Adrenal gland (tissue), 12 donors: ENCODE results near the gene PTPRQ. TPM values are rescaled to one million over a fixed set of nuclear protein-coding genes. Genes with fewer than 3 reads are reported as not detected.

ENCODE experiments used
- DNase-seq, 7 donors: peaks; one replicate each; pipeline ENCODE4 v3.0.0-alpha.2; 2019 to 2020
- H3K27ac ChIP-seq, 5 donors: fragments of 200-600 bp; sonication (generic) in 4 of 5; 1 replicate in 3 of 5; 2 replicates in 2 of 5; pipeline versions ENCODE4 v1.5.1 to v1.8.0; 2016 to 2020; ENCODE audit warnings: mild to moderate bottlenecking in 1 of 5
- H3K27me3 ChIP-seq: fragments of 200-600 bp; 2 replicates; pipeline ENCODE4 v1.8.0; 2021
- H3K36me3 ChIP-seq, 2 donors: fragments of 200-600 bp; replicated peaks in 1 of 2; 1 replicate in 1 of 2; 2 replicates in 1 of 2; pipeline versions ENCODE4 v1.5.1 to v1.8.0; 2018 to 2022
- H3K4me1 ChIP-seq, 2 donors: fragments of 200-600 bp; replicated peaks in 1 of 2; 1 replicate in 1 of 2; 2 replicates in 1 of 2; pipeline versions ENCODE4 v1.5.1 to v1.8.0; 2018 to 2021
- H3K4me3 ChIP-seq, 4 donors: fragments of 200-600 bp; sonication (generic) in 3 of 4; one replicate each; pipeline ENCODE4 v1.5.1; 2016 to 2018
- H3K9me3 ChIP-seq, 3 donors: fragments of 200-600 bp; sonication (generic) in 1 of 3; replicated peaks in 1 of 3; 1 replicate in 2 of 3; 2 replicates in 1 of 3; pipeline versions ENCODE4 v1.5.1 to v1.8.0; 2016 to 2021
- POLR2A ChIP-seq, 2 donors: fragments of 450-650 bp; IDR thresholded peaks; one replicate each; pipeline ENCODE4 v1.6.1; 2017; ENCODE audit warnings: antibody characterized with exemption in 2 of 2, mild to moderate bottlenecking in 2 of 2, moderate library complexity in 1 of 2
- WGBS, 4 donors: extraction: QIAGEN DNeasy Blood & Tissue Kit in 2 of 4; methylation state at CpG; one replicate each; pipeline versions ENCODE4 v1.1.5 to v1.1.7; 2013 to 2017; 5-methylcytosine and 5-hydroxymethylcytosine counted together
- intact Hi-C, 2 donors: fragments of 100-400 bp; cut with DNase I; formaldehyde crosslinking; loops; one replicate each; pipeline versions ENCODE4 v1.14.1 to v1.15.0; 2022 to 2023
- polyA plus RNA-seq, 3 donors: library from polyadenylated mRNA; stranded (reverse); fragments of 200-250 nt in 2 of 3; fragments of 350-450 nt in 1 of 3; fragmentation: Illumina TruSeq in 1 of 3; extraction: RNeasy Lipid Tissue Mini Kit (QIAGEN cat#74804) in 1 of 3; gene quantifications; one replicate each; pipeline ENCODE4 v1.2.3, GENCODE V29; 2013 to 2014
- total RNA-seq, 9 donors: library from RNA; depleted of rRNA in 4 of 9; stranded (reverse); fragments of >200 nt in 4 of 9; fragments of 120-200 nt in 1 of 9; fragmentation: NEBNext Ultra II Directional in 1 of 9; extraction: Animal tissue kit (Norgen Biotek cat#: 25700) in 1 of 9; gene quantifications; one replicate each; pipeline versions ENCODE4 v1.1.0 to v1.2.4, GENCODE V29; 2013 to 2023
- TF ChIP-seq, protein P1 (sequence below), 6 experiments: fragments of 450-650 bp in 4 of 6; fragments of 200-600 bp in 2 of 6; sonication (generic) in 1 of 6; IDR thresholded peaks; 1 replicate in 5 of 6; 2 replicates in 1 of 6; pipeline versions ENCODE4 v1.5.1 to v1.8.0; 2016 to 2021; ENCODE audit warnings: antibody characterized with exemption in 6 of 6, mild to moderate bottlenecking in 2 of 6, moderate library complexity in 1 of 6
- donor health status: healthy with polysubstance abuse.
- donor health status: Bipolar disorder and iron deficiency.
- donor health status: DM: yes; HTN: yes; CAD: no.
- donor health status: DM: no; HTN: no; CAD: no.
- donor health status: DM: no; HTN: no; CAD: no.
- donor health status: DM: yes; HTN: yes; CAD: no.

Gene PTPRQ
- total and polyA plus RNA-seq, 12 donors: under 0.01 to 0.27 (median 0.13) TPM; not detected in 2

DNA sequence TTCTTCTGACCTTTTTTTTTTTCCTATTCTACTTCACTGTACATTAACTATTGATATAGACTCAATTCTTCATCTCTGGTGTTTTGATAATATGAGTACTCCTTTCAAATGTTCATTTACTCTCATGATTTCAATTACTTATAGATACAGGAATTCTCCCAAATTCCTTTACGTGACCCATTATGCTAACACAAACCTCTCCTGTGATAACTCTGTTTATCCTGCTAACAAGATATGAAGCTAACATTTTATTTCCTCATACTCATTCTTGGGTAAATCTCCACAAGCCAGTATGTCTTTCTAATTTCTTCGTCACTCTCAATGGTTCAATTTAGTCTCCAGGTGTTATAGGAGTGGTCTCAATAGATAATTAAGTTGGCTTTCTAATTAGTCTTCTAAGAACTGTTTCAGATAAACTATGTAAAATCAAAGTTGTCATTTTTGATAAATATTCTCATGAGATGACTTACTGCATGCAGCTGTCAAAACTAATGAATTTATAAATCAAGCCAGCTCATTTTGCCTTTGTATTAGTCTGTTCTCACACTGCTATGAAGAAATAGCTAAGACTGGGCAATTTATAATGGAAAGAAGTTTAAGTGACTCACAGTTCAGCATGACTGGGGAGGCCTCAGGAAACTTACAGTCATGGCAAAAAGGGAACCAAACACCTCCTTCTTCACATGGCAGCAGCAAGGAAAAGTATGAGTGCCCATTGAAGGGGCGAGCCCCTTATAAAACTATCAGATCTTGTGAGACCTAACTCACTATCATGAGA lies 132.8 kb downstream of the PTPRQ start:
- Histone ChIP-seq H3K4me1 (no peaks in the 10 kb centered on the region), H3K27me3 (no peaks in the 10 kb centered on the region)

DNA sequence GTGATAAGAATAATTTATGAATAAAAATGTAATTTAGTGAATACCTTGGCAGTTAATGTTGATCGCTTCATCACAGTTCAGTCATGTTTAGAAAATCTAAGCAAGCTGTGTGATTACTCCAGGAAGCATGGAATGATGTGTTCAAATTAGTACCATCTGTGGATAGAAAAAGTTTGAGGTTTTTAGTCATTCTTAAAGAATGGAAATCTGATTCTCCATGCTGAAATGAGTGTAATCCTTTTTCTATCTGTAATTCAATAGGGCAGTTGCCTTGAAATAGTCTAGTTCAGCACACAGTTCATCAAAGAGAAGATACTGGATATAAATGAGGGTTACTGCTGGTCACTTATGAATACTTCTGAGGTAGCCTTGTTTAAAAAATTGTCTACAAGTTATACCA lies 136.2 kb downstream of the PTPRQ start:
- no peak for DNase-seq
- WGBS, 4 donors: 86 to 96% (median 88%) methylated on average over 1 of the region's 1 CpG
- no peaks in the 10 kb centered on the region for H3K4me1 ChIP-seq
- H3K4me3 ChIP-seq: no peak overlapping the region
- intact Hi-C loops: no loop called here
- no peaks in the 10 kb centered on the region for H3K36me3 ChIP-seq
- H3K27ac ChIP-seq: no peak overlapping the region
- no peak for TF ChIP-seq POLR2A (IDR thresholded peaks at IDR 0.05)
- TF ChIP-seq, protein P1, sequence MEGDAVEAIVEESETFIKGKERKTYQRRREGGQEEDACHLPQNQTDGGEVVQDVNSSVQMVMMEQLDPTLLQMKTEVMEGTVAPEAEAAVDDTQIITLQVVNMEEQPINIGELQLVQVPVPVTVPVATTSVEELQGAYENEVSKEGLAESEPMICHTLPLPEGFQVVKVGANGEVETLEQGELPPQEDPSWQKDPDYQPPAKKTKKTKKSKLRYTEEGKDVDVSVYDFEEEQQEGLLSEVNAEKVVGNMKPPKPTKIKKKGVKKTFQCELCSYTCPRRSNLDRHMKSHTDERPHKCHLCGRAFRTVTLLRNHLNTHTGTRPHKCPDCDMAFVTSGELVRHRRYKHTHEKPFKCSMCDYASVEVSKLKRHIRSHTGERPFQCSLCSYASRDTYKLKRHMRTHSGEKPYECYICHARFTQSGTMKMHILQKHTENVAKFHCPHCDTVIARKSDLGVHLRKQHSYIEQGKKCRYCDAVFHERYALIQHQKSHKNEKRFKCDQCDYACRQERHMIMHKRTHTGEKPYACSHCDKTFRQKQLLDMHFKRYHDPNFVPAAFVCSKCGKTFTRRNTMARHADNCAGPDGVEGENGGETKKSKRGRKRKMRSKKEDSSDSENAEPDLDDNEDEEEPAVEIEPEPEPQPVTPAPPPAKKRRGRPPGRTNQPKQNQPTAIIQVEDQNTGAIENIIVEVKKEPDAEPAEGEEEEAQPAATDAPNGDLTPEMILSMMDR (IDR thresholded peaks at IDR 0.05): no peak
- H3K9me3 ChIP-seq: no peaks in the 10 kb centered on the region
- no peaks in the 10 kb centered on the region for H3K27me3 ChIP-seq

More for the DNA sequence above, 132.8 kb downstream of the PTPRQ start:
- Histone ChIP-seq H3K36me3 (no peaks in the 10 kb centered on the region), H3K27ac (no peak overlapping the region), H3K4me3 (no peak overlapping the region), H3K9me3 (peaks cover 0 to 5% (median 0%) of the 10 kb centered on the region in 3 donors)
- no peak for TF ChIP-seq POLR2A (IDR thresholded peaks at IDR 0.05)
- TF ChIP-seq, protein P1 (IDR thresholded peaks at IDR 0.05): no peak
- 79 to 95% (median 88%) methylated on average over 3 of the region's 3 CpGs for WGBS, 4 donors
- intact Hi-C loops: no loop called here
- DNase-seq: no peak

DNA sequence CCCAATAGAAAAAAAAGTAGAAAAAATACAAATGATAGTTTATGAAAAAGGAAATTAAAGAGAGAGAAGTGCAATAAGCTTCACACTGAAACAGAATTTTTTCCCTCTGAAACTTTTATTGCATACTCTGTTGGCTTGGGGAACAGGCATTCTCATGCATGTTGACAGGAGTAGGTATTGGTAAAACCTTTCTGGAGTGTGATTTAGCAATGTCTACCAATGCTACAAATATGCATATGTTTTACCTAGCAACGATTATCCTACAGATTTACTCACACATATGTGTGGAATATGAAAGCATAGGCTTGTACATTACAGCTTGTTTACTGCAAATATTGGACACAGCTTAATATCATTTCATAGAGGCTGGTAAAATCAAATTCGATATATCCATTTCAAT lies 137.7 kb downstream of the PTPRQ start:
- no peak for DNase-seq
- no peaks in the 10 kb centered on the region for H3K4me1 ChIP-seq
- intact Hi-C loops: no loop called here
- no peak for TF ChIP-seq POLR2A (IDR thresholded peaks at IDR 0.05)
- TF ChIP-seq, protein P1 (IDR thresholded peaks at IDR 0.05): no peak
- no peaks in the 10 kb centered on the region for H3K36me3 ChIP-seq
- H3K4me3 ChIP-seq: no peak overlapping the region
- H3K27ac ChIP-seq: no peak overlapping the region
- H3K9me3 ChIP-seq: no peaks in the 10 kb centered on the region
- no peaks in the 10 kb centered on the region for H3K27me3 ChIP-seq
- 60 to 75% (median 72%) methylated on average over 2 of the region's 2 CpGs for WGBS, 4 donors

DNA sequence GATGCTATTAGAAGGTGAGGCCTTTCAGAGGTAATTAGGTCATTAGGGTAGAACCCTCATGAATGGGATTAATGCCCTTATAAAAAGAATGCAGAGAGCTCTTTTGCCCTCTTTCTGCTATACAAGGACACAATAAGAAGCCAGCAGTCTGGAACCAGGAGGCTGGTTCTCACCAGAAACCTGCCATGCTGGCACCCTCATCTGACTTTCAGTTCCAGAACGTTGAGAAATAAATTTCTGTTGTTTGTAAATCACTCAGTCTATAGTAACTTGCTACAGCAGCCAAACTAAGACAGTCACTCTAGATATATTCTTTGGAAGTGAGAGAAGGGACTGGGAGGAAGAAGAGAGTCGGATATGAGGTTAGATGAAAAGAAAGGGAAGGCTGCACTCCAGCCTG lies 138.4 kb downstream of the PTPRQ start:
- Histone ChIP-seq H3K9me3 (no peaks in the 10 kb centered on the region), H3K4me1 (no peaks in the 10 kb centered on the region), H3K36me3 (no peaks in the 10 kb centered on the region), H3K4me3 (no peak overlapping the region), H3K27me3 (no peaks in the 10 kb centered on the region), H3K27ac (no peak overlapping the region)
- DNase-seq: no peak
- 51 to 66% (median 57%) methylated on average over 2 of the region's 2 CpGs for WGBS, 4 donors
- TF ChIP-seq, protein P1 (IDR thresholded peaks at IDR 0.05): no peak
- no peak for TF ChIP-seq POLR2A (IDR thresholded peaks at IDR 0.05)
- intact Hi-C loops: no loop called here
